Osteoblast (primary cell): Measurements from ENCODE around the gene MFF. TPM values are rescaled to one million over a fixed set of nuclear protein-coding genes. Genes with fewer than 3 reads are reported as not detected.
A peak's percentile ranks its signal among the peaks of the same experiment; 100 is the strongest.

Source experiments
- DNase-seq: peaks from one replicate; pipeline ENCODE4 v3.0.0; 2011; ENCODE audit warnings: low spot score, mixed read lengths; ENCODE audit not compliant: insufficient read length; ENCODE audit errors: missing footprints
- H2AFZ ChIP-seq: 2 replicates; pipeline ENCODE4 v1.6.0; 2011; ENCODE audit warnings: mild to moderate bottlenecking, low read length
- H3K27ac ChIP-seq: 2 replicates; pipeline ENCODE4 v1.5.1; 2011; ENCODE audit warnings: mild to moderate bottlenecking, low read depth, low read length, moderate library complexity
- H3K27me3 ChIP-seq: 2 replicates; pipeline ENCODE4 v1.6.0; 2012; ENCODE audit warnings: mild to moderate bottlenecking, control low read depth, inconsistent platforms, low read length, moderate library complexity; ENCODE audit not compliant: insufficient read depth
- H3K36me3 ChIP-seq: 2 replicates; pipeline ENCODE4 v1.5.1; 2011; ENCODE audit warnings: mild to moderate bottlenecking, low read length, control low read depth, moderate library complexity; ENCODE audit not compliant: insufficient read depth
- H3K4me1 ChIP-seq: 2 replicates; pipeline ENCODE4 v1.5.1; 2011; ENCODE audit warnings: mild to moderate bottlenecking, low read length, control low read depth, moderate library complexity; ENCODE audit not compliant: insufficient read depth
- H3K4me2 ChIP-seq: 2 replicates; pipeline ENCODE4 v1.6.0; 2011; ENCODE audit warnings: mild to moderate bottlenecking, low read length; ENCODE audit not compliant: insufficient read depth
- H3K4me3 ChIP-seq: fragments of 200-600 bp; sonication (generic); 3 replicates; pipeline ENCODE4 v1.5.1; 2012; ENCODE audit warnings: mild to moderate bottlenecking, low read length, inconsistent platforms; ENCODE audit not compliant: insufficient read depth
- H3K79me2 ChIP-seq: 2 replicates; pipeline ENCODE4 v1.6.0; 2012; ENCODE audit warnings: mild to moderate bottlenecking, low read length, control low read depth, inconsistent platforms; ENCODE audit not compliant: insufficient read depth
- H3K9me3 ChIP-seq: 2 replicates; pipeline ENCODE4 v1.5.1; 2011; ENCODE audit warnings: low read depth, low read length, control low read depth
- H4K20me1 ChIP-seq: 2 replicates; pipeline ENCODE4 v1.6.0; 2012; ENCODE audit warnings: mild to moderate bottlenecking, low read length, control low read depth; ENCODE audit not compliant: insufficient read depth
- total RNA-seq: library from RNA; depleted of rRNA; stranded (reverse); fragments of >200 nt; gene quantifications from 2 replicates; pipeline ENCODE4 v1.2.3, GENCODE V29; 2012
- TF ChIP-seq, protein P1 (sequence below): IDR thresholded peaks from 2 replicates; pipeline ENCODE4 v1.5.1; 2011; ENCODE audit warnings: mild to moderate bottlenecking, low read depth, low read length, moderate library complexity; ENCODE audit errors: extremely low read depth

The MFF gene, protein sequence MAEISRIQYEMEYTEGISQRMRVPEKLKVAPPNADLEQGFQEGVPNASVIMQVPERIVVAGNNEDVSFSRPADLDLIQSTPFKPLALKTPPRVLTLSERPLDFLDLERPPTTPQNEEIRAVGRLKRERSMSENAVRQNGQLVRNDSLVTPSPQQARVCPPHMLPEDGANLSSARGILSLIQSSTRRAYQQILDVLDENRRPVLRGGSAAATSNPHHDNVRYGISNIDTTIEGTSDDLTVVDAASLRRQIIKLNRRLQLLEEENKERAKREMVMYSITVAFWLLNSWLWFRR
- 81.9 and 101 TPM in 2 replicates for total RNA-seq

DNA sequence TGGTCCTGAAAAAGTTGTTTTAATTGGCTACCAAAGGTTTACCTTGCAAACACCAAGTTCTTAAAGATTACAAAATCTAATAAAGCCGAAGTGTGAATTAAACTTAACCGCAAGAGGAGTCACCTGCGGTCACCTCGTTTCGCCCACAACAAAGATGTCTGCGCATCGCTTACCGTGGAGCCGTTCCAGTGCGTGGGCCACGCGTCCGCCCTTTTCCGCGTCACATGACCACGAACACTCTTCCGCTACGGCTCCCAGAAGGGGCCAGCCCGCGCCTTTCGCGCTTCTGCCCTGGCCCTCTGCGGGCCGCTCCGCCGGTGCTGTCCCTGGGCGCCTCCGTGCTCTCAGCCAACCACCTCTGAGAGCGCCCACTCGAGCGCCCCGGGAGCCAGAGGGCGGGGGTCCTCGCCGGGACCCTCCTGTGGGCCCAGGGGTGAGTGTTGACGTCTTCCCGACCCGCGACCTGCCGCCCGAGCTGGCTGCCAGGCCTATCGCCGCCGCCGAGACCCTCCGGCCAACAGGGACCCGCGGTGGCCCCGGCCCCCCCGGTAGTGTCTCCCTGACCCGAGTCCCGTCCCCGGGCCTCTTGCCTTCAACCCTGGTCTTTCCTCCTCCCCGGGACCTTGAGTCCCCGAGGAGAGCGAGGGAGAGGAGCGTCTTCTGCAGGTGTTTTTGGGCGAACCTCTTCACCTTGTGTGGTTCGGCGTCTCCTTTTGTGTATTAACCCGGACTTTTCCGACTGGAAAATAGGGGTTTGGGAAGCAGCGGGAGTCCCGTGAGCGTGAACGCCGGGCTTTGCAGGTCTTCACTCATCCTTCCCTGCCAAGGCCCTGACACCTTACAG is at the start of gene MFF:
Gene MFF (plus strand): TSS at position 257 of the 844 bp plus-strand sequence. CDS start 5,415 bp downstream, outside the sequence.
- H3K4me3 ChIP-seq, result peak within 1 kb of the TSS; percentile 86
- TF ChIP-seq, protein P1, sequence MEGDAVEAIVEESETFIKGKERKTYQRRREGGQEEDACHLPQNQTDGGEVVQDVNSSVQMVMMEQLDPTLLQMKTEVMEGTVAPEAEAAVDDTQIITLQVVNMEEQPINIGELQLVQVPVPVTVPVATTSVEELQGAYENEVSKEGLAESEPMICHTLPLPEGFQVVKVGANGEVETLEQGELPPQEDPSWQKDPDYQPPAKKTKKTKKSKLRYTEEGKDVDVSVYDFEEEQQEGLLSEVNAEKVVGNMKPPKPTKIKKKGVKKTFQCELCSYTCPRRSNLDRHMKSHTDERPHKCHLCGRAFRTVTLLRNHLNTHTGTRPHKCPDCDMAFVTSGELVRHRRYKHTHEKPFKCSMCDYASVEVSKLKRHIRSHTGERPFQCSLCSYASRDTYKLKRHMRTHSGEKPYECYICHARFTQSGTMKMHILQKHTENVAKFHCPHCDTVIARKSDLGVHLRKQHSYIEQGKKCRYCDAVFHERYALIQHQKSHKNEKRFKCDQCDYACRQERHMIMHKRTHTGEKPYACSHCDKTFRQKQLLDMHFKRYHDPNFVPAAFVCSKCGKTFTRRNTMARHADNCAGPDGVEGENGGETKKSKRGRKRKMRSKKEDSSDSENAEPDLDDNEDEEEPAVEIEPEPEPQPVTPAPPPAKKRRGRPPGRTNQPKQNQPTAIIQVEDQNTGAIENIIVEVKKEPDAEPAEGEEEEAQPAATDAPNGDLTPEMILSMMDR, result peak; percentile 11
- peak within 1 kb of the TSS; percentile 92 for H3K4me2 ChIP-seq
- no peaks in the 10 kb centered on the region for H3K9me3 ChIP-seq
- peaks cover 20% of the 10 kb centered on the region for H3K4me1 ChIP-seq
- H3K36me3 ChIP-seq, result peaks cover 5% of the 10 kb centered on the region
- H4K20me1 ChIP-seq, result peaks cover 2% of the 10 kb centered on the region
- peak within 1 kb of the TSS; percentile 67 for H3K27ac ChIP-seq
- peaks cover 55% of the 10 kb centered on the region for H3K79me2 ChIP-seq
- DNase-seq, result peak; percentile 96
- no peaks in the 10 kb centered on the region for H3K27me3 ChIP-seq
- peak within 1 kb of the TSS; percentile 95 for H2AFZ ChIP-seq

DNA sequence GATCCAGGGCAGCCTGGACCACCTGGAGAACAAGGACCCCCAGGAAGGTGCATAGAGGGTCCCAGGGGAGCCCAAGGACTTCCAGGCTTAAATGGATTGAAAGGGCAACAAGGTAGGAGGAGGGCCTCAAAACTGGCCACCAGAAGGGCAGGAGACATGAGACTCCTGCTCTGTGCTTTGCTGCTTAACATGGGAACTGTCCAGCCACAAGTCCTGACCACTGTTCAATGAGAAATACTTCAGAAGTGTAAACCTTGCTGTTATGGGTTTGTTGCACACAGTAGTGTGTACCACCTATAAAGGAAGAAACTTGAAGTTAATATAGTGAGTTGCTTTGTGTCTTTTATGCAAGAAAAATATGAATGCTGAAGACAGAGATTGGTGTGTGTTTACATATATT is 44.2 kb upstream of the MFF start:
- TF ChIP-seq, protein P1, result no peak
- Histone ChIP-seq H3K4me1 (no peaks in the 10 kb centered on the region), H3K27ac (no peak overlapping the region), H4K20me1 (no peaks in the 10 kb centered on the region), H3K79me2 (no peaks in the 10 kb centered on the region), H3K9me3 (no peaks in the 10 kb centered on the region), H2AFZ (no peak overlapping the region), H3K36me3 (no peaks in the 10 kb centered on the region), H3K4me2 (no peak overlapping the region), H3K4me3 (no peak overlapping the region), H3K27me3 (no peaks in the 10 kb centered on the region)
- DNase-seq, result no peak

DNA sequence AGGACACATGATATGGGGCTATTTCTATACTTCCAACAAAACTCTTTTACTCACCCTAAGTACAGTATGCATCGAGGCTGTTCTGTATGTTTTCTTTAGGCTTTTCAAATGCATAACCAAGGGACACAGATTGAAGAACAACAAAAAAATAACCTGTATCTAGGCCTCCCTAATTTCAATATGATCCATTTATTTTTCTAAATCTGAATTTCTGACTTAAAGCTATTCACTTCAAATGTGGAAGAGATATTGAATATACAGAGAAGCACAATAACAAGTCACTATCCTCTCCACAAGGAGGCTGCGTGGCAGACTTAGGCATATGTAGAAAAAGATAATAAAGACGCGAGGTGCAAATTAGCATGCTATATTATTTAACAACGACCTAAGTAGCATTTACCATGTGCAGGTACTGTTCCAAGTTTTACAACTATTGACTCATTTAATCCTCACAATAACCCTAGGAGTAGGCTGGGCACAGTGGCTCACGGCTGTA is 39.3 kb upstream of the MFF start:
- Histone ChIP-seq H3K36me3 (no peaks in the 10 kb centered on the region), H3K4me3 (no peak overlapping the region), H3K9me3 (no peaks in the 10 kb centered on the region), H4K20me1 (no peaks in the 10 kb centered on the region), H3K4me2 (no peak overlapping the region), H3K79me2 (no peaks in the 10 kb centered on the region), H2AFZ (no peak overlapping the region), H3K27ac (no peak overlapping the region), H3K4me1 (no peaks in the 10 kb centered on the region), H3K27me3 (no peaks in the 10 kb centered on the region)
- TF ChIP-seq, protein P1, result no peak
- DNase-seq, result peak; percentile 57

DNA sequence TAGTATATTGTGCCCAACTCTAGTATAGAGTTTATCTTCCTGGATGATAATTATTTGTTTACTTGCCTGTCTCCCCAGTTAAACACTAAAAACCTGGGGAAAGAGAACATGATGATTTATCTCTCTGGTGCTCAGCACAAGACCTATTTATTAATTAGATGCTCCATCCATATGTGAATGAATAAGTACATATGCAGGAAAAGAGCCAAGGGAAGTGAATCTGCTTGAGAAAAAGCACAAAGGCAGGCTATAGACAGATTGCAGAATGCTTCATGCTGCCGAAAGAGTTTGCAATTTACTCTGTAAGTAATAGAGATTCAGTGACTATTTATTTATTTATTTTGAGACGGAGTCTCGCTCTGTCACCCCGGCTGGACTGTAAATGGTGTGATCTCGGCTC is 37.3 kb upstream of the MFF start:
- DNase-seq, result no peak
- H3K36me3 ChIP-seq, result no peaks in the 10 kb centered on the region
- no peaks in the 10 kb centered on the region for H3K9me3 ChIP-seq
- H3K4me2 ChIP-seq, result no peak overlapping the region
- no peaks in the 10 kb centered on the region for H3K27me3 ChIP-seq
- H3K27ac ChIP-seq, result no peak overlapping the region
- H3K4me1 ChIP-seq, result no peaks in the 10 kb centered on the region
- H2AFZ ChIP-seq, result no peak overlapping the region
- no peaks in the 10 kb centered on the region for H3K79me2 ChIP-seq
- H3K4me3 ChIP-seq, result no peak overlapping the region
- H4K20me1 ChIP-seq, result no peaks in the 10 kb centered on the region
- TF ChIP-seq, protein P1, result no peak
